Right cardiac atrium (tissue), 5 donors: ENCODE measurements around the gene FYN. TPM values are rescaled to one million over a fixed set of nuclear protein-coding genes. Genes with fewer than 3 reads are reported as not detected.

Experiments
- ATAC-seq, 2 donors: fragments of 200-7000 bp; cut with Tn5 transposase; one replicate each; pipeline versions ENCODE4 v1.8.0 to v1.9.1; 2020; ENCODE audit warnings: moderate library complexity in 2 of 2, mild to moderate bottlenecking in 1 of 2
- DNase-seq, 3 donors: peaks; one replicate each; pipeline ENCODE4 v3.0.0-alpha.2; 2020
- H3K27ac ChIP-seq: one replicate; pipeline ENCODE4 v1.5.1; 2013; ENCODE audit warnings: mild to moderate bottlenecking, low read length, control low read depth, moderate library complexity
- H3K27me3 ChIP-seq: one replicate; pipeline ENCODE4 v1.6.1; 2013; ENCODE audit not compliant: control insufficient read depth, insufficient read depth
- H3K4me1 ChIP-seq: one replicate; pipeline ENCODE4 v1.6.1; 2013; ENCODE audit warnings: low read length; ENCODE audit not compliant: control insufficient read depth, insufficient read depth
- H3K4me3 ChIP-seq: one replicate; pipeline ENCODE4 v1.5.1; 2013; ENCODE audit warnings: low read length, control low read depth
- H3K9me3 ChIP-seq: one replicate; pipeline ENCODE4 v1.6.1; 2013; ENCODE audit warnings: low read length; ENCODE audit not compliant: control insufficient read depth
- WGBS: extraction: QIAGEN DNeasy Blood & Tissue Kit; methylation state at CpG from one replicate; pipeline ENCODE4 v1.1.7; 2013; 5-methylcytosine and 5-hydroxymethylcytosine counted together
- intact Hi-C, 4 donors: fragments of 100-400 bp; cut with DNase I; formaldehyde crosslinking; loops; one replicate each; pipeline versions ENCODE4 v1.11.0 to v1.14.0; 2022 to 2023
- polyA plus RNA-seq: library from polyadenylated mRNA; stranded (reverse); fragments of 200-250 nt; gene quantifications from one replicate; pipeline ENCODE4 v1.2.3, GENCODE V29; 2013
- total RNA-seq, 4 donors: library from RNA; stranded (reverse); fragmentation: NEBNext Ultra II Directional; extraction: Animal tissue kit (Norgen Biotek cat#: 25700); gene quantifications; one replicate each; pipeline ENCODE4 v1.2.1, GENCODE V29; 2021
- donor health status: healthy with polysubstance abuse.
- donor health status: DM: no; HTN: yes; CAD: no.
- donor health status: DM: no; HTN: no; CAD: no.
- donor health status: DM: no; HTN: yes; CAD: no; lungs with severe emphysema.
- donor health status: DM: yes; HTN: yes; CAD: no.

FYN gene
- total and polyA plus RNA-seq, 5 donors: 29.8 to 76.6 (median 73.3) TPM

GRCh38 chr6:111713236-111713635 lies 160.0 kb downstream of the FYN start:
- Histone ChIP-seq H3K27ac (no peak overlapping the region), H3K9me3 (no peaks in the 10 kb centered on the region), H3K27me3 (no peaks in the 10 kb centered on the region), H3K4me1 (peaks cover 7% of the 10 kb centered on the region), H3K4me3 (no peak overlapping the region)
- DNase-seq (no peak), ATAC-seq (no peak)
- 76% methylated on average over 2 of the region's 2 CpGs for WGBS
- intact Hi-C loops: loop anchor here in 1 of 4 donors (10.0 kb wide), 2 partner anchors 62 to 332 kb away; no protein-coding TSS in a partner anchor

GRCh38 chr6:111711984-111712752 lies 161.1 kb downstream of the FYN start:
- intact Hi-C loops: loop anchor here in 3 of 4 donors (2.0 to 10.0 kb wide), 4 partner anchors 63 to 333 kb away; no protein-coding TSS in a partner anchor
- 51% methylated on average over 13 of the region's 13 CpGs for WGBS
- DNase-seq (no peak), ATAC-seq (peak; percentile 52 to 68)
- peak overlapping the region; percentile 9 for H3K27ac ChIP-seq
- peaks cover 7% of the 10 kb centered on the region for H3K4me1 ChIP-seq
- no peak overlapping the region for H3K4me3 ChIP-seq
- no peaks in the 10 kb centered on the region for H3K9me3 ChIP-seq
- no peaks in the 10 kb centered on the region for H3K27me3 ChIP-seq

- peak overlapping the region; percentile 21 for H3K27ac ChIP-seq
- H3K9me3 ChIP-seq: no peaks in the 10 kb centered on the region
- DNase-seq: peak; percentile 65 to 80 (median 79)
- H3K4me3 ChIP-seq: no peak overlapping the region
- ATAC-seq: peak; percentile 86 to 87
- intact Hi-C loops: loop anchor here in 3 of 4 donors (2.0 to 10.0 kb wide), 4 partner anchors 63 to 333 kb away; no protein-coding TSS in a partner anchor
- WGBS: 37% methylated on average over 7 of the region's 7 CpGs
- peaks cover 9% of the 10 kb centered on the region for H3K4me1 ChIP-seq
- H3K27me3 ChIP-seq: no peaks in the 10 kb centered on the region
These were observed 161.8 kb downstream of the FYN start for GRCh38 chr6:111711476-111711875.

- H3K9me3 ChIP-seq: no peaks in the 10 kb centered on the region
- DNase-seq (no peak), ATAC-seq (peak; percentile 25 to 65)
- 49% methylated on average over 4 of the region's 4 CpGs for WGBS
- H3K4me3 ChIP-seq: no peak overlapping the region
- H3K4me1 ChIP-seq: peaks cover 9% of the 10 kb centered on the region
- H3K27me3 ChIP-seq: no peaks in the 10 kb centered on the region
- intact Hi-C loops: loop anchor here in 3 of 4 donors (2.0 to 10.0 kb wide), 4 partner anchors 64 to 334 kb away; no protein-coding TSS in a partner anchor
- H3K27ac ChIP-seq: peak overlapping the region; percentile 42
These were observed 162.3 kb downstream of the FYN start for GRCh38 chr6:111710911-111711310.

- Histone ChIP-seq H3K27me3 (no peaks in the 10 kb centered on the region), H3K4me3 (no peak overlapping the region), H3K4me1 (peaks cover 9% of the 10 kb centered on the region), H3K9me3 (no peaks in the 10 kb centered on the region), H3K27ac (no peak overlapping the region)
- ATAC-seq (no peak), DNase-seq (no peak)
- 70% methylated on average over 2 of the region's 2 CpGs for WGBS
- intact Hi-C loops: loop anchor here in 3 of 4 donors (2.0 to 10.0 kb wide), 4 partner anchors 64 to 334 kb away; no protein-coding TSS in a partner anchor
These were observed 162.8 kb downstream of the FYN start for GRCh38 chr6:111710439-111710838.

GRCh38 chr6:111709615-111710398 lies 163.4 kb downstream of the FYN start:
- H3K27me3 ChIP-seq: no peaks in the 10 kb centered on the region
- no peaks in the 10 kb centered on the region for H3K9me3 ChIP-seq
- WGBS: 25% methylated on average over 5 of the region's 5 CpGs
- peak overlapping the region; percentile 76 for H3K27ac ChIP-seq
- intact Hi-C loops: loop anchor here (2.0 to 10.0 kb wide), 8 partner anchors 65 to 335 kb away; partner anchors contain the start of gene FYN (in 1 of the 4)
- ATAC-seq (peak; percentile 76 to 84), DNase-seq (peak; percentile 65 to 79 (median 75))
- H3K4me3 ChIP-seq: no peak overlapping the region
- H3K4me1 ChIP-seq: peaks cover 9% of the 10 kb centered on the region

GRCh38 chr6:111709201-111709600 lies 164.1 kb downstream of the FYN start:
- H3K4me3 ChIP-seq: no peak overlapping the region
- WGBS: 71% methylated on average over 3 of the region's 3 CpGs
- intact Hi-C loops: loop anchor here in 3 of 4 donors (2.0 to 5.0 kb wide), 4 partner anchors 163 to 333 kb away; partner anchors contain the start of gene FYN (in 1 of the 3)
- H3K27me3 ChIP-seq: no peaks in the 10 kb centered on the region
- H3K9me3 ChIP-seq: no peaks in the 10 kb centered on the region
- peaks cover 9% of the 10 kb centered on the region for H3K4me1 ChIP-seq
- no peak overlapping the region for H3K27ac ChIP-seq
- DNase-seq (no peak), ATAC-seq (no peak)

- no peak overlapping the region for H3K4me3 ChIP-seq
- intact Hi-C loops: loop anchor here in 3 of 4 donors (2.0 to 5.0 kb wide), 4 partner anchors 165 to 335 kb away; partner anchors contain the start of gene FYN (in 1 of the 3)
- ATAC-seq (no peak), DNase-seq (no peak)
- H3K9me3 ChIP-seq: no peaks in the 10 kb centered on the region
- WGBS: 91% methylated on average over 4 of the region's 4 CpGs
- H3K27ac ChIP-seq: no peak overlapping the region
- peaks cover 9% of the 10 kb centered on the region for H3K4me1 ChIP-seq
- H3K27me3 ChIP-seq: no peaks in the 10 kb centered on the region
These were observed 165.5 kb downstream of the FYN start for GRCh38 chr6:111707773-111708172.

GRCh38 chr6:111706841-111707391 lies 166.3 kb downstream of the FYN start:
- H3K27me3 ChIP-seq: no peaks in the 10 kb centered on the region
- DNase-seq: no peak
- no peak overlapping the region for H3K27ac ChIP-seq
- WGBS: 91% methylated on average over 2 of the region's 2 CpGs
- no peak for ATAC-seq
- H3K9me3 ChIP-seq: no peaks in the 10 kb centered on the region
- no peak overlapping the region for H3K4me3 ChIP-seq
- intact Hi-C loops: loop anchor here in 3 of 4 donors (5.0 kb wide), 3 partner anchors 165 to 335 kb away; partner anchors contain the start of gene FYN (in 1 of the 3)
- H3K4me1 ChIP-seq: peaks cover 7% of the 10 kb centered on the region

GRCh38 chr6:111703723-111704122 lies 169.5 kb downstream of the FYN start:
- Histone ChIP-seq H3K4me1 (peaks cover 3% of the 10 kb centered on the region), H3K9me3 (no peaks in the 10 kb centered on the region), H3K27ac (no peak overlapping the region), H3K27me3 (no peaks in the 10 kb centered on the region), H3K4me3 (no peak overlapping the region)
- intact Hi-C loops: no loop called here
- 80% methylated on average over 7 of the region's 7 CpGs for WGBS
- DNase-seq (no peak), ATAC-seq (no peak)
